ENCODE results near the gene IFNL1.
"Not testable (repeated sequence)": the region's sequence is repeated elsewhere in the genome, so short reads cannot be mapped to it uniquely, and the experiment has no call there.

IFNL1 gene

DNA sequence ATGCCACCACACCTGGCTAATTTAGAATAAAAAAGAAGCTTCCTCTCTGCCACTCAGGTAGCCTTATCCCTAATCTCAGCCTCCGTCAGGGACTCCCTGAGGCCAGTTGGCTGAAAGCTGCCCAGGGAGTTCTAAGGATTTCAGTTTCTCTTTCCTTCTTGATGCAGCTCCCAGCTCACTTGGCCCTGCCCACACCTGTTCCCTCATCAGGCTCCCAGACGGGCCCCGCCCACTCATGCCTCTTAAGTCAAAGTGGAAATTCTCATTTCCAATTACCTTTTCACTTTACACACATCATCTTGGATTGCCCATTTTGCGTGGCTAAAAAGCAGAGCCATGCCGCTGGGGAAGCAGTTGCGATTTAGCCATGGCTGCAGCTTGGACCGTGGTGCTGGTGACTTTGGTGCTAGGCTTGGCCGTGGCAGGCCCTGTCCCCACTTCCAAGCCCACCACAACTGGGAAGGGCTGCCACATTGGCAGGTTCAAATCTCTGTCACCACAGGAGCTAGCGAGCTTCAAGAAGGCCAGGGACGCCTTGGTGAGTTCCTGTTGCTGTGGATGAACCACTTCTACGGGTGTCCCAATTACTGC, at the start of gene IFNL1:
Gene IFNL1, plus strand, starts transcription at position 353 of the 591 bp plus-strand sequence. Its CDS starts 15 bp downstream, at position 368.
- no peak for DNase-seq

DNA sequence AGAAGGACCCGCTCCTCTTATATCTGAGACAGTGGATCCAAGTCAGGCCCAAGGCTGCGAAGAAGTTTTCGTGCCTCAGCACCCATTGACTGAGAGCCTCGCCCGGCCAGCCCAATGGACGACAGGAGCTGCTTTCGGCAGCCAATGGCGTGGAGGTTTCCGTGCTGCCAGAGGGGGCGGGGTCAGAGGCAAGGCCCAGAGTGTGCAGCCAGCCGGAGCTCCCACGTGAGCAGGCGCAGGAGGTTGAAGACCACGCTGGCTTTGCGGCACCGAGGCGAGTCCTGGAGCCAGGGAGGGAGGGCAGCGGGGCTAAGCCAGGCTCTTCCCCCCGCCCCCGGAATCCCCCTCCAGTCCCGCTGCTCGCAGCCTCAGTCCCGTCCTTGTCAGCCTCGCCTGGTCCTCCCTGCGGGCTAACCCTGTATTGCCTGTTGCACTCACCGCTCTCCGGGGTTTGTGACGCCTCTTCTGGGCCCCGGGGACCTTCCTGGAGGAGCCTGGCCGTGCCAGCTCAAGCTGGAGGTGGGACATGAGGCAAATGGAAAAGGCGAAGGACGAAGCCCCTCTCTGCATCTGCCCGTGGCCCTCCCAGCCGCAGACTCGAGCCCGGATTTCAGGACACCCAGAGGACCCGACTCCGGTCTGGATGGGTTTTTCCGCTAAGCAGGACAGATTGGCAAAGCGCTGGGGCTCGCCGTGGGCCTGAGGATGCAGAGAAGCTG, 49.1 kb upstream of the IFNL1 start:
- DNase-seq, result peak in 1 of 2 donors; percentile 54

DNA sequence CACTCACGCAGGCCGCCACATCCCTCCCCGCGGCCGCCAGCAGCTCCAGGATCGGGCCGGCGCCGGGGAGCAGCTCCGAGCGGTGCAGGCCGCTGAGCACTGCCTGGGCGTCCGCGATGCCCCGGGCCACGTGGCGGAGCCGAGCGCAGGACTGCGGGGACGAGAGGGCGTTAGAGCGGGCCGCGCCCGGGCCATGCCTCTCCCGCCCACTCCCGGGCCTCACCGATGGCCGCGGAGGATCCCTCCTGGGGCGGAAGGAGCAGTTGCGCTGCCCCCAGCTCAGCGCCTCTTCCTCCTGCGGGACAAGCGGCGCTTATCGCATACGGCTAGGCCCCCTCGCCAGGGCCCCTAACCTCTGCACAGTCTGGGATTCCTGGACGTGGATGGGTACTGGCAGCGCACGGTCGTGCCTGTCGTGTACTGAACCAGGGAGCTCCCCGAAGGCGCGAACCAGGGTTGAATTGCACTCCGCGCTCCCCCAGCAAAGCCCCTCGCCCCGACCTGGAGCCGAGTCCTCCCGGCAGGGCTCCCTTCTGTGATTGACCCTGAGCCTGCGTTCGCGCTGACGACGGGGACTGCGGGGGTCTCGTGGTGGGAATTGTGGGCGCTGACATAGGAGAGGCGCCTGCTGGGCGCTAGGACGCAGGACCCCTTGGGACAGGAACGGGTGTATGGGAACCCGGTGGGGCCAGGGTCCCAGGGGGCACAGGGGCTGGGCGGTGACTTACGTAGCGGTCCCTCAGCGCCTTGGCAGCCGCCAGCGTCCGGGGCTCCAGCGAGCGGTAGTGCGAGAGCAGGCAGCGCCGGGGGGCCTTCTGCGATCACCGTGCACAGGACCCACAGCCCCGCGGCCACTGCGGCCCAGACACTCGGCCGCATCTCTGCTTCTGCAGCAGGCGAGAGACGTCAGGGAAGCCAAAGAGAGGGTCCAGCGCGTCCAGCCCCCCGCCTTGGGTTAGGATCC, 48.2 kb upstream of the IFNL1 start:
- peak in 1 of 2 donors; percentile 20 for DNase-seq

DNA sequence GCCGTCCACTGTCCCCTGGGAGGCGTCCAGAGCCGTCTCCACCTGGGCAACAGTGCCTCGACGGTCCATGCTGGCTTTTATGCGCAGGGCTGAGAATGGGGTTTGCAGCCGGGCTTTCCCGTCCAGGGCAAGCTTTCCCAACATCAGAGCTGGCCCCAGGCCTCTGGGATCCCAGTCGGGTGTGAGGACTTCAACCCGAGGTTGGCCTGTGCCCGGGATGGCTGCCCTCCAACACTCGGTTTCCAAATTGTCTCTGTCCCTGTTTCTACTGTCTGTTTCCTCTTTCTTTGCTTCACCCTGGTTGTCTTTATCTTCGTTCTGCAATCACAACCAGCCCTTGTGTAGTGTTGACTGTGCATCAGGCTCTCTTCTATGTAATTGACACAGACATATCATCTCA, 47.4 kb upstream of the IFNL1 start, which contains the start of gene IFNL4:
Gene IFNL4, minus strand, starts transcription at position 51 of the 400 bp plus-strand sequence.
- DNase-seq, result no peak

DNA sequence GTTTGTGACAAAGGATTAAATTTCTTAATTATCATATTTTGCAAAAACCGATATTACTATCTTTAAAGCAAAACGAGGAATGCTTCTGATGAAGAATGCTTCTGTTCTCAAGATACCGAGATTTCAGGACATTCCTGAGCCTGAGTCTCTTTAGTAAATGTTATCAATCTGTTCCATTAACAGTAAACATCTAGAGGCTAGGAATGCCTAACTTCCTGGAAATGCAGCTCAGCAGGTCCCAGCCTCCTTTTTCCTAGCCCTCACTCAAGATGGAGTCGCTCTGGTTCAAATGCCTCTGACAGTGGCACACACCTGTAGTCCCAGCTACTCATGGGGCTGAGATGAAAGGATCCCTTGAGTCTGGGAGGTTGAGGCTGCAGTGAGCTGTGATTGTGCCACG, 45.1 kb upstream of the IFNL1 start:
- no peak for DNase-seq

DNA sequence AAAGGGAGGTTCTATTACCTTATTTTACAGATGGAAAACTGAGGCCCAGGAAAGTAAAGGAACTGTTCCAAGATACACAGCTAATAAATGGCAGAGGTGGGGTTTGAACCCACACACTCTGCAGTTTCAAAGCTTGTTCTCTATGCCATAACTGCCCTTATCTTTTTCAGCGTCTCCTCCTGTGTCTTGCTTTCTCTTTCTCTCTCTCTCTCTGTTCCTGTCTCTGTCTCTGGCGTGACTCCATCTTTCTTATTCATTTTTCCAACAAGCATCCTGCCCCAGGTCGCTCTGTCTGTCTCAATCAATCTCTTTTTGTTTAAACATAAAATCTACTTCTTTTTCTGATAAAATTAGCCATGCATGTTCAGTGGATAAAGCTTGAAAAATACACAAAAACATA, 44.4 kb upstream of the IFNL1 start:
- DNase-seq, result no peak

DNA sequence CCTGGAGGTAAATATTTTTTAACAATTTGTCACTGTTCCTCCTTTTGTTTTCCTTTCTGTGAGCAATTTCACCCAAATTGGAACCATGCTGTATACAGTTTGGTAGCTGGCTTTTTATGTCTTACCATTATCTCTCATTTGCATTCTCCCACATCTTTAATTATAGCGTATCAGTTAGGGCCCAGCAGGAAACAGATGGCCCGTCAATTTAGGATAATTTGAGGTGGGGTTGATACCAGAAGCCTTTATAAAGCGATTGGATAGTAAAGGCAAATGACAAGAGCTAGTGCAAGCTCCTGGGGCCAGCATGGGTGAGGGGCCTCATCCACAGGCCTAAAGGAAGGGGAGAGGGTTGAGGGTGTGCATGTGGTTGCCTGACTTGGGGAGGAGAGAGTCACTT, 43.7 kb upstream of the IFNL1 start:
- DNase-seq, result no peak

DNA sequence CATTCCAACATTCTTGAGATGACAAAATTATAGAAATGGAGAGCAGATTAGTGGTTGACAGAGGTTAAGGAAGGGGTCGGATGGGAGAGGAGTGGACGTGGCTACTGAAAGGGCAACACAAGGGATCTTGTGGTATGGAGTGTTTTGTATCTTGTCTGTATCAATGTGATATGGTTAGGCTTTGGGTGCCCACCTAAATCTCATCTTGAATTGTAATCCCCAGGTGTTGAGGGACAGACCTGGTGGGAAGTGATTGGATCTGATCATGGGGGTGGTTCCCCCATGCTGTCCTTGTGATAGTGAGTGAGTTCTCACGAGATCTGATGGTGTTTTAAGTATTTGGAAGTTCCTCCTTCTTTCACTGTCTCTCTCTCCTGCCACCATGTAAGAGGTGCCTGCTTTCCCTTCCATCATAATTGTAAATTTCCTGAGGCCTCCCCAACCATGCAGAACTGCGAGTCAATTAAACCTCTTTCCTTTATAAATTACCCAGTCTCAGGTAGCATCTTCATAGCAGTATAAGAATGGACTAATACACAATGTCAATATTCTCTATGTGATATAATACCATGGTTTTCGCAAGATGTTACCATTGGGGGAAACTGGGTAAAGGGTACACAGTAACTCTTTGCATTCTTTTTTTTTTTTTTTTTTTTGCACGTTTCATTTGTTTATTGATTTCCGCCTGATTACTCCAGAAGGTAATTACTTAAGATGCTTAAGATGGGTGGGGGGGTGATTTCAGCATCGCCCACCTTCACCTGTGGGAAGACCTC, 42.6 kb upstream of the IFNL1 start:
- no peak for DNase-seq

DNA sequence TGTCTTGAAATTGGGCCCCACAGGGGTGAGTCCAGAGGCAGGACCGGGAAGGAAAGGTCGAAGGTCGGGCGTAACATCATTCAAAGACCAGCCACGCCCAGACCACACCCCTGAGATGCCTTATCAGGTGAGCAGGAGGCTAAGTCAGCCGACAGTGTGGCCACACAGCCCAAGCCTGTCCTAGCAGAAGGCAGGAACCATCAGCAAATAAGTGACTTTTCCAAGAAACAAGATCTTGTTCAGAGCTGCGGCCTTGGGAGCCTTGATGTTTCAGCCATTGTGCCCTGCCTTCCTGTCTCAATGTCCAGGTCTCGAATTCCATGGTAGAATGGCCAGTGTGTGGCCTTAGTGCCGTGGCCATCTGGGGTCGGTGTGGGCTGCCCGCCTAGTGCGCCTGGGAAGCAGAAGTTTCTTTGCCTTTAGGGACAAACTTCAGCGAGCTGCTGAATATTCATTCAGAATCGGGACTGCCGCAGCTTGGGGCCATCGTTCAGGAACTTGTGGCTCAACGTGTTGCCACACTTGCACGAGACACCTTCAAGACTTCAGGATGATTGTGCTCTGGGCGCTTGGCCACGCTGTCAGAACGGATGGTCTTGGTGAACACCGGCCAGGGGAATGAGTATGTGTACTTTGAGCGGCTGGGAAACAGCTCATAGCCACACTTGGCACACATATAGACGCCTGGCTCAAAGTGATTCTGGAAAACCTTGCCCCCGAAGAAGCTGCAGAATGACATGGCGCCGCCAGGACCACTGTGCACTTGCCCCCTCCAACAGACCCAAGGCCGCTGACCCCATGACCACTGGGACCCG, 41.5 kb upstream of the IFNL1 start:
- DNase-seq, result no peak

DNA sequence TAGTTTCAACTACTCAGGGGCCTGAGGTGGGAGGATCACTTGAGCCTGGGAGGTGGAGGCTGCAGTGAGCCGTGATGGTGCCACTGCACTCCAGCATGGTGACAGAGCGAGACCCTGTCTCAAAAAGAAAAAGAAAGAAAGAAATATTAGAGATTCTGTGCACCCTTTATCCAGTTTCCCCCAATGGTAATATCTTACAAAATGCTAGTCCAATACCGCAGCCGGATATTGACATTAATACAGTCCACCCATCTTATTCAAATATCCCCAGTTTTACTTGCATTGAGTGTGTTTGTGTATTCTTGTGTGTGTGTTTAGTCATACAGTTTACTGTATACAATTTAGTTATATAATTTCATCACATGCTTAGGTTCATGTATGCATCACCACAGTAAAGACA, 39.0 kb upstream of the IFNL1 start:
- DNase-seq, result no peak

DNA sequence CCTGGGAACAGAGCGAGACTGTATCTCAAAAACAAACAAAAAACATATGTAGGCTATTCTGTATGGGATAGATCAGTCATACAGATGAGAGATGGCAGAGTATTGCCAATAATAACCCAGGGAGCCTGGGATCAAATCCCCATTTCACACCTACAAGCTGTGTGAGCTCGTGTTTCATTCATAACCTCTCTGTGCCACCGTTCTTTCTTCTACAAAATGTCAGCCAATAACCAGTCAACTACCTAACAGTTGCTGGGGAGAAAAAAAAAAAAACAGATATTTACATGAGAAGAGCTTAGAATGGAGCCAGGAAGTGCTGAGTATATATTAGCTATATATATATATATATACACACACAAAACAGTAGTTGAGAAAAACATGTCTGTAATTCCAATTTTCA, 34.5 kb upstream of the IFNL1 start:
- DNase-seq, result no peak

DNA sequence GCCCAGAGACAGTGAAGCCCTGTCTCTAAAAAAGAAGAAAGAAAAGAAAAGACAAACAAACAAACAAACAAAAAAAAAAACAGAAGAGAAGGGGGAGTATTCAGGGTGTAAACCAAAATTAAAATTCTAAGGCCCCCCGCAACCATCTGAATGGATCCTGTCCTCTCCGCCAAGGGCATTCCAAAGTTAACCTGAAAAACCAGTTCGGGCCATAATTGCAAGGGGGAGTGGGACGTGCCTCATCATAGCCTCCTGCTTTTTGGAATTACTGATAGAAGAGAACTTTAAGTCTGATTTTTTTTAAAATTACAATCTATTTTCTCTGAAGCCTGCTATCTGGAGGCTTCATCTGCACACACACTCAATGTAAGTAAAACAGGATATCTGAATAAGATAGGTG, 33.7 kb upstream of the IFNL1 start:
- no peak for DNase-seq

DNA sequence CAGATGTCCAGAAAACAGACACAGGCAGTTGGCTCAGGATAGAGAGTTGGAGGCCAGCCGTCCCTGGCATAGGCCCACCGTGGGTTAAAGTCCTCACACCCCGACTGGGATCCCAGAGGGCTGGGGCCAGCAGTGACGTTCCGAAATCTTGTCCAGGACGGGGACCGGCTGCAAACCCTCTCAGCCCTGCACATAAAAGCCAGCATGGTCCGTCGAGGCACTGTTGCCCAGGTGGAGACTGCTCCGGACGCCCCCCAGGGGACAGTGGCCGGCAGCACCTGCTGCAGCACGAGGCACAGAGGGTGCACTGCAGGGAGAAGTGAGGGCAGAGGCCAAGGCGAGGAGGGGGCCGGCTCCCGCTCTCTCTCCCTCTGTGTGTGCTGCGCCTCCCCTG, 32.3 kb upstream of the IFNL1 start:
- no peak for DNase-seq

DNA sequence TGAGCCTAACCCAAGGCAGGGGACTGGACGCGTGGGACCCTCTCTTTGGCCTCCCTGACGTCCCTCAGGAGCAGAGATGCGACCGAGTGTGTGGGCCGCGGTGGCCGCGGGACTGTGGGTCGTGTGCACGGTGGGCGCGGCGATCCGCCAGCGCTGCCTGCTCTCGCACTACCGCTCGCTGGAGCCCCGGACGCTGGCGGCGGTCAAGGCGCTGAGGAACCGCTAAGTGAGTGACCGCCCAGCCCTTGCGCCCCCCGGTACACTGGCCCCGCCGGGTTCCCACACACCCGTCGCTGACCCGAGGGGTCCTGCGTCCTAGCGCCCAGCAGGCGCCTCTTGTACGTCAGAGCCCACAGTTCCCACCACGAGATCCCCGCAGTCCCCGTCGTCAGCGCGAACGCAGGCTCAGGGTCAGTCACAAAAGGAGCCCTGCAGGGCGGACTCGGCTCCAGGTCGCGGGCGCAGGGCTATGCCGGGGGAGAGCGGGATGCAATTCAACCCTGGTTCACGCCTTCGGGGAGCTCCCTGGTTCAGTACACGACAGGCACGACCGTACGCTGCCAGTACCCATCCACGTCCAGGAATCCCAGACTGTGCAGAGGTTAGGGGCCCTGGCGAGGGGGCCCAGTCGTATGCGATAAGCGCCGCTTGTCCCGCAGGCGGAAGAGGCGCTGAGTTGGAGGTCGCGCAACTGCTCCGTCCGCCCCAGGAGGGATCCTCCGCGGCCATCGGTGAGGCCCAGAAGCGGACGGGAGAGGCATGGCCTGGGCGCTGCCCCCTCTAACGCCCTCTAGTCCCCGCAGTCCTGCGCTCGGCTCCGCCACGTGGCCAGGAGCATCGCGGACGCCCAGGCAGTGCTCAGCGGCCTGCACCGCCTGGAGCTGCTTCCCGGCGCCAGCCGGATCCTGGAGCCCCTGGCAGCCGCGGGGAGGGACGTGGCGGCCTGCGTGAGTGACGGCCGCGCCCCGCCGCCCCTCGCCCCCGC, 31.6 kb upstream of the IFNL1 start:
- peak in 1 of 2 donors; percentile 9 for DNase-seq

DNA sequence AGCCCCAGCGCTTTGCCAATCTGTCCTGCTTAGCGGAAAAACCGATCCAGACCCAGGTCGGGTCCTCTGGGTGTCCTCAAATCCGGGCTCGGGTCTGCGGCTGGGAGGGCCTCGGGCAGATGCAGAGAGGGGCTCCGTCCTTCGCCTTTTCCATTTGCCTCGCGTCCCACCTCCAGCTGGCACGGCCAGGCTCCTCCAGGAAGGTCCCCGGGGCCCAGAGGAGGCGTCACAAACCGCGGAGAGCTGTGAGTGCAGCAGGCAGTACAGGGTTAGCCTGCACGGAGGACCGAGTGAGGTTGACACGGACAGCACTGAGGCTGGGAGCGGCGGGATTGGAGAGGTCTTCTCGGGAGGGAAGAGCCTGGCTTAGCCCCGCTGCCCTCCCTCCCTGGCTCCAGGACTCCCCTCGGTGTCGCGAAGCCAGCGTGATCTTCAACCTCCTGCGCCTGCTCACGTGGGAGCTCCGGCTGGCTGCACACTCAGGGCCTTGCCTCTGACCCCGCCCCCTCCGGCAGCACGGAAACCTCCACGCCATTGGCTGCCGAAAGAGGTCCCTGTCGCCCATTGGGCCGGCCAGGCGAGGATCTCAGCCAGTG, 30.8 kb upstream of the IFNL1 start:
- peak in 1 of 2 donors; percentile 26 for DNase-seq

DNA sequence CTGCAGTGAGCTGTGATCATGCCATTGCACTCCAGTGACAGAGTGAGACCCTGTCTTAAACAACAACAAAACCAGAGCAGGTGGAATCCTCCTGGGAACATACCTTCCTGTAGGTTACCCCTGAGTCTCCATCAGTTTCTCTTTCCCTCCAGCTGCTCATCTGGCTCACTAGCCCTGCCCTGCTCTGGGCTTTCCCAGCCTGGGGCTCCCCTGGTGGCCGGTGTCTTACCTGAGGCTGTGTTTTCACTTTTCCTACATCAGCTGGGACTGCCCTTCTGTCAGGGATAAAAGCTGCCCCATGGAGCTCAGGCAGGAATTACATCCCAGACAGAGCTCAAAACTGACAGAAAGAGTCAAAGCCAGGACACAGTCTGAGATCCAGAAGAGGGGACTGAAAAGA, 28.1 kb upstream of the IFNL1 start, which contains the start of gene IFNL2:
Gene IFNL2, plus strand, starts transcription at position 312 of the 400 bp plus-strand sequence. CDS start 173 bp downstream, outside the sequence.
- not testable (repeated sequence) for DNase-seq

DNA sequence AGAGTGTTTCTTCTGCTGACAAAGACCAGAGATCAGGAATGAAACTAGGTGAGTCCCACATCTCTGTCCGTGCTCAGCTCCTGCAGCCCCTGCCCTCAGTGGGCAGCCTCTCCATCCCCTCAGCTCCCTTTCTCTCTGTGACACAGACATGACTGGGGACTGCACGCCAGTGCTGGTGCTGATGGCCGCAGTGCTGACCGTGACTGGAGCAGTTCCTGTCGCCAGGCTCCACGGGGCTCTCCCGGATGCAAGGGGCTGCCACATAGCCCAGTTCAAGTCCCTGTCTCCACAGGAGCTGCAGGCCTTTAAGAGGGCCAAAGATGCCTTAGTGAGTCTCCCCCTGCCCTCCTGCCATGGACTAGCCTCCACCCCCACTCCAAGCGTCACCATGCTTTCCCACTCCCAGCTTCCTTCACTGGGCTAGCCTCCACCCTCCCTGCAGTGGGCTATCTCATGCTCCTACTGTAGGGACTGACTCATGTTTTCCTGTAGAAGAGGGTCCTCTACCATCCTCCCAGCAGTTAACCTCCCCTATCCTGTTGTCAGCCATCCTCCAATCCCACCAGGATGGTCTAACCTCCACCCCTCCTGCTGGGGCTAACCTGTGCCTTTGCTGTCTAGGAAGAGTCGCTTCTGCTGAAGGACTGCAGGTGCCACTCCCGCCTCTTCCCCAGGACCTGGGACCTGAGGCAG, 27.5 kb upstream of the IFNL1 start:
- not testable (repeated sequence) for DNase-seq

DNA sequence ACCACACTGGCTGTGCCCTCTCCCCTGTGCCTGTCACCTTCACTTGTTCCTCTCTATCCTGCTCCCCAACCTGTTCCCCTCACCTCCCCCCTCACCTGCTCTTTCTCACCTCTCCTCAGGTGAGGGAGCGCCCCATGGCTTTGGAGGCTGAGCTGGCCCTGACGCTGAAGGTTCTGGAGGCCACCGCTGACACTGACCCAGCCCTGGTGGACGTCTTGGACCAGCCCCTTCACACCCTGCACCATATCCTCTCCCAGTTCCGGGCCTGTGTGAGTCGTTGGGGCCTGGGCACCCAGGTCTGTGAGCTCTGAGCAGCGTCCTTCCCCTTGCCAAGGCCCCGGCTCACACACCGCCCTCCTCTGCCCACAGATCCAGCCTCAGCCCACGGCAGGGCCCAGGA, 26.8 kb upstream of the IFNL1 start:
- DNase-seq, result not testable (repeated sequence)

Data from stimulated activated CD4-positive, alpha-beta T cell treated with anti-CD3 and anti-CD28 coated beads, Interleukin-2, amount 100 ng/mL, for 24 hours (primary cell).